GM19455 (cell line): ENCODE measurements around the gene FHDC1.

Source experiments
- ATAC-seq: cut with Tn5 transposase; IDR thresholded peaks from one replicate; pipeline ENCODE4 v1.9.1; 2021; ENCODE audit not compliant: unreplicated experiment

Gene FHDC1

GRCh38 chr4:153002110-153002509 lies 66.0 kb downstream of the FHDC1 start:
- no peak for ATAC-seq

- no peak for ATAC-seq
These were observed 68.1 kb downstream of the FHDC1 start for GRCh38 chr4:153004081-153004850.

- ATAC-seq = no peak
These were observed 69.8 kb downstream of the FHDC1 start for GRCh38 chr4:153005899-153006381.

GRCh38 chr4:153008578-153009199 lies 72.6 kb downstream of the FHDC1 start:
- ATAC-seq = no peak

- no peak for ATAC-seq
These were observed 74.0 kb downstream of the FHDC1 start for GRCh38 chr4:153010146-153010545.

GRCh38 chr4:153013202-153013977 lies 77.3 kb downstream of the FHDC1 start:
- ATAC-seq = no peak

DNA sequence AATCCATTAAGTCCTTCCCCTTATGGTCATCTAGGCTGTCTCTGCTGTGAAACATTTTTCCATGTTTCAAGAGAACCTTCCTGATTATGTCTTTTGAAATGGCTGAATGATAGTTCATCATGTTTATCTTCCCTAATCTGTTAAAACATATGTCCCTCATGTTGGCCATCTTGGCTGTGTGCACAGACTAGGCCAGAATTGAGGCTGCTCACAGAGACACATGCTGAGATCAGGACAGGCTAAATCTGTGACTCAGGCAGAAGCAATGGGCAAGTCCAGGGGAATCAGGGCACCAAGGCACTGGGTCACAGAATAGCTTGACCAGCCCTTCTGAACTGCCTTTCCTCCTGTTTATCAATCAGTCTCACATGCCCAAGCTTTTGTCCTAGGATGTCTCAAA lies 78.3 kb downstream of the FHDC1 start:
- ATAC-seq = no peak

GRCh38 chr4:153016592-153016991 lies 80.5 kb downstream of the FHDC1 start:
- ATAC-seq = no peak

GRCh38 chr4:153018031-153018430 lies 81.9 kb downstream of the FHDC1 start:
- no peak for ATAC-seq

DNA sequence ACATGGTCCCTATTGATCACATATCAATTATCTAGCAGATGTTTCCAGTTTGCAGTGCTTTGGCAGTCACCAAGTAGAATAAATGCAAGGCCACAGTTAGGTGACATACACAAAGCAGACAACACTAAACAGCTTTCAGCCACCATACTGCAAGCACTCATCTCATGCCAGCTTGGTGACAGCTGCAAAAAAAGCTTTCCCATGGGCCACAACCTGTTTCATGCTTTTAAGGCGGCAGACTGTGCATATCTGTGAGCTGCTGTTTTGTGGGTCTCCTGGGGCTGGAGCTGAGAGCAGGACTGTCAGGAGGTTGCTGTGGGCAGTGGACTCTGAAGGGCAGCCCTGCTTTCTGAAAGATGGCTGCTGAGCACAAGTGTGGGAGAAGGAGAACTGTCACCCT lies 82.6 kb downstream of the FHDC1 start:
- ATAC-seq = no peak

DNA sequence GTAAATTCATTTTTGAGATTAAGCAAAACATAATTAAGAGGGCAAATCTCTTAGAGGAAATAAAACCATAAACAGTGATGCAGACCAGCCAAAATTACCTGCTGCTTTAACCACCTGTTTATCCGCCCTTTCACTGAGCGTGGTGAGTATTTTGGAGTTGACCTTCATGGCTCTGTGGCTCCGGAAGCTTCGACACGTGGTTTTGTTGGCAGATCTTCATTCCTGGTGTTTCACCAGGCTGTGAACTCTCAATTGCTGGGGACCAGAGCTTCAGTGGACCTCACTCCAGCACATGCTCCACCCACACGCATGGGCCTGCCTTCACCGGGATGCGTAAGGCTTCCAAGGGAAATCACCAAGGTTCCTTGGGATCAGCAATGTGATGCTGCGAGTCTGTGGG lies 83.8 kb downstream of the FHDC1 start:
- ATAC-seq = no peak

DNA sequence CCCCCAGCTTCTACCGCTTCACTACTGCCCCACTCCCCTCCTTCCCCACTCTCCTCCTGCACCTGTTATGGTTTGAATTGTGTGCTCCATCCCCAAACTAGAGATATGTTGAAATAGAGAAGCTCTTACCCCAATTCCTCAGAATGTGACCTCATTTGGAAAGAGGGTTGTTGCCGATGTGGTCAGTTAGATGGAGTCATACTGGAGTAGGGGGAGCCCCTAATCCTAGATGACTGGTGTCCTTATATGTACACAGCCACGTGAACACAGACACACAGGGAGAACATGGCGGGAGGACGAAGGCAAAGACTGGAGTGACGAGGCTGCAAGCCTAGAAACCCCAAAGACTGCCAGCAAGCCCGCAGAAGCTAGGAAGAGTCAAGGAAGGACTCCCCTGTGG lies 84.3 kb downstream of the FHDC1 start:
- ATAC-seq = no peak

- ATAC-seq = no peak
These were observed 85.2 kb downstream of the FHDC1 start for GRCh38 chr4:153021276-153021675.

- no peak for ATAC-seq
These were observed 86.2 kb downstream of the FHDC1 start for GRCh38 chr4:153022241-153022715.

- ATAC-seq = no peak
These were observed 87.0 kb downstream of the FHDC1 start for GRCh38 chr4:153023139-153023538.

DNA sequence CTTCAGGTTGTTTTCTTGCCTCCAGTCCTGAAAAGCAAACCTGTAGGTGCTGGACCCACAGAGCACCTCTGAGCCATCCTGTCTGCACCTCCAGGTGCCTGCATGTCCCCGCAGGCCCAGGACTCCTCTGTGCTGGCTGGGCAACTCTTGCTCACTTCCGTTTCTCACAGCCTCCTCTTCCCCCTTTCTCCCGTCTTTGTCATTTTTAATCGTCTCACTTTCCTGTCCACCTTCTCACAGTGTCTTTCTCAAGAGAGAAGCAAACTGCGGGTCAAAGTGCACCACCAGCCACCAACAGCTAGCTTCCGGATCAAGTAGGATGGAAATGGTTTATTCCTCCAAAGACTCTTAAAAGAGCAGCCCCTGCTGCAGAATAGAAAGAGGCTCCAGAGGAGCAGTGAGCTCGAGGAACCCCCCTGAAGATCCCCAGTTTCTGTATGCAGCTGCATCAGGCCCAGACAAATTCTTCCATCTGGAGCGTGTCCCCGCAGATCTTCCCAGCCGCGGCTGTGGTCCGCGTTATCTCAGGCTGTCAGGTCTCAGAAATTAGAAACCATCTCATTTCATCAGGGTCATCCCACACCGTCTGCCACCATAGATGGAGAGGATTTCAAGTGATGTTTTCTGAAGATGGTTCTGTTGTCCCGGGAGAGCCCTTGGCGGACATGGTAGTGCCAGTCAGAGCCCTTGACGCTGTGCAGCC lies 87.7 kb downstream of the FHDC1 start:
- no peak for ATAC-seq

- no peak for ATAC-seq
These were observed 88.3 kb downstream of the FHDC1 start for GRCh38 chr4:153024466-153024865.

GRCh38 chr4:153025406-153025805 lies 89.3 kb downstream of the FHDC1 start:
- no peak for ATAC-seq

DNA sequence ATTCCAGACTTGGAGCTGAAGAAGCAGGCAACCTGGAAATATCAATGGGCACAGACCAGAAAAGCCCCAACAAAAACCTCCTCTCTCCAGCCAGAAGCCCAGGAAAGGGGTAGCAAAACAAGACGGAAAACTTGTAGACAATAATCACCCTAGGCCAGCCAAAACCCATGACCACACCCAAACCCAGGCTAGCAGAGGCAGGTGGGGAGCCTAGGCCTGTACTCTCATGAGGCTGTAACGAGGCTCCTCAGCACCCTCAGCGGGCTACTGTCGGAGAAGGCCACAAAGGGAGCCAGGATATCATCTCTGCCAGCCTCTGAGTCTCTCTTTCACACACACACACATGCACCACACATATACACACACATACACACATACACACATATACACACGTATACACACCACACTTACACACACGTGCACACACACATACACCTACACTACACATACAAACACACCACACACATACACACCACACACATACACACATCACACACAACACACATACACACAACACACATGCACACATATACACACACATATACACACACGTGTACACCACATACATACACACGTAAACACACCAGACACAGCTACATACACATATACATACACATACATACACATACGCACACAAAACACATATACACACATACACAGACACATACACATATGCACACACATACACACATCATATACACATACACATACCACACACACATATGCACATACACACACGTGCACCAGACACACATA lies 90.6 kb downstream of the FHDC1 start:
- no peak for ATAC-seq

DNA sequence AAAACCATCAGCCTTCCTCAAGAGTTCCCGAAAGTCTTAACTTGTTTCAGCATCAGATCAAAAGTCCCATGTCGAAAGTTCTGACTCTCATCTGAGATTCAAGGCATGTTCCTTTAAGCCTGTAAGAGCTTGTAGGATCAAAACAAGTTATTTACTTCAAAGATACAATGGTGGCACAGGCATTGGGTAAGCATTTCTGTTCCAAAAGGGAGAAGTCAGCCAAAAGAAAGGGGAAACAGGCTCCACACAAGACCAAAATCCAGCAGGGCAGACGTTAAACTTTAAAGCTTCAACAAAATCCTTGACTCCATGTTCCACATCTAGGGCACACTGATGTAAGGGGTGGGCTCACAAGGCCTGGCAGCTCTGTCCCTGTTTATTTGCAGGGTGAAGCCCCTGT lies 91.7 kb downstream of the FHDC1 start:
- ATAC-seq = no peak
